Activated CD4-positive, alpha-beta T cell treated with anti-CD3 and anti-CD28 coated beads for 1 hour (primary cell): ENCODE results near the gene ATF6B.
"Not testable (repeated sequence)": the region's sequence is repeated elsewhere in the genome, so short reads cannot be mapped to it uniquely, and the experiment has no call there.

Experiments
- DNase-seq: peaks from one replicate; pipeline ENCODE4 v3.0.0-alpha.2; 2020

ATF6B gene

GRCh38 chr6:32079566-32080290 is 48.3 kb downstream of the ATF6B start:
- DNase-seq: no peak

- no peak for DNase-seq
These were observed 51.7 kb downstream of the ATF6B start for GRCh38 chr6:32076321-32076809.

GRCh38 chr6:32075781-32076180 is 52.3 kb downstream of the ATF6B start:
- no peak for DNase-seq

GRCh38 chr6:32074996-32075532 is 53.0 kb downstream of the ATF6B start:
- DNase-seq: no peak

- DNase-seq: no peak
These were observed 54.4 kb downstream of the ATF6B start for GRCh38 chr6:32073613-32074012.

GRCh38 chr6:32073101-32073500 is 54.9 kb downstream of the ATF6B start:
- no peak for DNase-seq

GRCh38 chr6:32070814-32071543 is 57.1 kb downstream of the ATF6B start:
- no peak for DNase-seq

GRCh38 chr6:32069878-32070515 is 58.0 kb downstream of the ATF6B start:
- DNase-seq: no peak

- no peak for DNase-seq
These were observed 58.6 kb downstream of the ATF6B start for GRCh38 chr6:32069460-32069859.

GRCh38 chr6:32068867-32069266 is 59.2 kb downstream of the ATF6B start:
- DNase-seq: no peak

- DNase-seq: not testable (repeated sequence)
These were observed 59.7 kb downstream of the ATF6B start for GRCh38 chr6:32068315-32068714.

- not testable (repeated sequence) for DNase-seq
These were observed 60.5 kb downstream of the ATF6B start for GRCh38 chr6:32067521-32067920.
